ENCODE results near the gene SEZ6L. TPM values are rescaled to one million over a fixed set of nuclear protein-coding genes. Genes with fewer than 3 reads are reported as not detected.

SEZ6L gene
- total and polyA plus RNA-seq, 10 donors = 0.02 to 0.72 (median 0.30) TPM; not detected in 2

- TF ChIP-seq POLR2AphosphoS5 (IDR thresholded peaks at IDR 0.05) = no peak
- TF ChIP-seq POLR2A (IDR thresholded peaks at IDR 0.05) = no peak
- no peak for TF ChIP-seq CTCF (IDR thresholded peaks at IDR 0.05 in 8 of 11, conservative IDR thresholded peaks at IDR 0.05 in 3 of 11)
- Histone ChIP-seq H3K4me1 (no peaks in the 10 kb centered on the region), H3K27me3 (replicated peaks in 1 of 7) (peaks cover 0 to 51% (median 0%) of the 10 kb centered on the region in 7 donors), H3K4me3 (no peak overlapping the region), H3K27ac (no peak overlapping the region), H3K36me3 (no peaks in the 10 kb centered on the region), H3K9me3 (peaks cover 0 to 10% (median 8%) of the 10 kb centered on the region in 8 donors)
- WGBS, 5 donors = 52 to 63% (median 58%) methylated on average over 6 of the region's 6 CpGs
- no peak for DNase-seq
- intact Hi-C loops (cut with DNase I; ENCODE audit: low total_unique reads) = no loop called here
Observed at GRCh38 chr22:26342745-26343410, 173.6 kb downstream of the SEZ6L start.

GRCh38 chr22:26345496-26345895 is 176.2 kb downstream of the SEZ6L start:
- no peak for DNase-seq
- no peaks in the 10 kb centered on the region for H3K4me1 ChIP-seq
- intact Hi-C loops (cut with DNase I; ENCODE audit: low total_unique reads) = no loop called here
- TF ChIP-seq CTCF (IDR thresholded peaks at IDR 0.05 in 8 of 11, conservative IDR thresholded peaks at IDR 0.05 in 3 of 11) (no peak), POLR2AphosphoS5 (IDR thresholded peaks at IDR 0.05) (no peak)
- H3K27ac ChIP-seq = no peak overlapping the region
- WGBS, 5 donors = 68 to 77% (median 73%) methylated on average over 3 of the region's 3 CpGs
- H3K36me3 ChIP-seq = no peaks in the 10 kb centered on the region
- peaks cover 0 to 33% (median 0%) of the 10 kb centered on the region in 7 donors for H3K27me3 ChIP-seq (replicated peaks in 1 of 7)
- H3K4me3 ChIP-seq = no peak overlapping the region
- H3K9me3 ChIP-seq = peaks cover 0 to 10% (median 8%) of the 10 kb centered on the region in 8 donors

GRCh38 chr22:26348810-26349526 is 179.7 kb downstream of the SEZ6L start:
- WGBS, 5 donors = 81 to 97% (median 93%) methylated on average over 2 of the region's 2 CpGs
- intact Hi-C loops (cut with DNase I; ENCODE audit: low total_unique reads) = no loop called here
- DNase-seq = no peak
- H3K9me3 ChIP-seq = peaks cover 0 to 10% (median 8%) of the 10 kb centered on the region in 8 donors
- no peak for TF ChIP-seq CTCF (IDR thresholded peaks at IDR 0.05 in 8 of 11, conservative IDR thresholded peaks at IDR 0.05 in 3 of 11)
- no peak for TF ChIP-seq POLR2A (IDR thresholded peaks at IDR 0.05)
- TF ChIP-seq POLR2AphosphoS5 (IDR thresholded peaks at IDR 0.05) = no peak
- H3K27ac ChIP-seq = no peak overlapping the region
- H3K4me3 ChIP-seq = no peak overlapping the region
- no peaks in the 10 kb centered on the region for H3K4me1 ChIP-seq
- peaks cover 0 to 18% (median 0%) of the 10 kb centered on the region in 7 donors for H3K27me3 ChIP-seq (replicated peaks in 1 of 7)
- H3K36me3 ChIP-seq = no peaks in the 10 kb centered on the region

- no peak for DNase-seq
Observed at GRCh38 chr22:26354707-26355106, 185.4 kb downstream of the SEZ6L start.

More at GRCh38 chr22:26354707-26355106, 185.4 kb downstream of the SEZ6L start:
- H3K27me3 ChIP-seq (replicated peaks in 1 of 7) = peaks cover 0 to 31% (median 0%) of the 10 kb centered on the region in 7 donors
- H3K9me3 ChIP-seq = no peaks in the 10 kb centered on the region
- 73 to 78% (median 76%) methylated on average over 20 of the region's 20 CpGs for WGBS, 5 donors
- intact Hi-C loops (cut with DNase I; ENCODE audit: low total_unique reads) = no loop called here
- no peak overlapping the region for H3K27ac ChIP-seq
- no peaks in the 10 kb centered on the region for H3K4me1 ChIP-seq
- H3K4me3 ChIP-seq = no peak overlapping the region
- TF ChIP-seq CTCF (IDR thresholded peaks at IDR 0.05 in 8 of 11, conservative IDR thresholded peaks at IDR 0.05 in 3 of 11) (no peak), POLR2A (IDR thresholded peaks at IDR 0.05) (no peak), POLR2AphosphoS5 (IDR thresholded peaks at IDR 0.05) (no peak)
- H3K36me3 ChIP-seq = no peaks in the 10 kb centered on the region

Measured in spleen (tissue), 11 donors.